ENCODE data around the gene ZFAND3.

Gene ZFAND3

GRCh38 chr6:37910998-37911397 lies 91.5 kb downstream of the ZFAND3 start:
- H3K36me3 Mint-ChIP-seq, result peaks cover 11% of the 10 kb centered on the region
- no peaks in the 10 kb centered on the region for H3K27me3 Mint-ChIP-seq
- H3K9me3 Mint-ChIP-seq, result no peaks in the 10 kb centered on the region
- H3K27ac Mint-ChIP-seq, result no peak overlapping the region
- ATAC-seq, result no peak
- peaks cover 51% of the 10 kb centered on the region for H3K4me1 Mint-ChIP-seq
- H3K4me3 Mint-ChIP-seq, result no peak overlapping the region

GRCh38 chr6:37913210-37913609 lies 93.7 kb downstream of the ZFAND3 start:
- H3K27ac Mint-ChIP-seq, result no peak overlapping the region
- H3K4me1 Mint-ChIP-seq, result peaks cover 43% of the 10 kb centered on the region
- H3K9me3 Mint-ChIP-seq, result no peaks in the 10 kb centered on the region
- no peak for ATAC-seq
- H3K4me3 Mint-ChIP-seq, result no peak overlapping the region
- H3K36me3 Mint-ChIP-seq, result peaks cover 21% of the 10 kb centered on the region
- no peaks in the 10 kb centered on the region for H3K27me3 Mint-ChIP-seq

- no peak overlapping the region for H3K27ac Mint-ChIP-seq
- no peak for ATAC-seq
- H3K36me3 Mint-ChIP-seq, result peaks cover 21% of the 10 kb centered on the region
- no peak overlapping the region for H3K4me3 Mint-ChIP-seq
- no peaks in the 10 kb centered on the region for H3K9me3 Mint-ChIP-seq
- H3K27me3 Mint-ChIP-seq, result no peaks in the 10 kb centered on the region
- peaks cover 35% of the 10 kb centered on the region for H3K4me1 Mint-ChIP-seq
Observed at GRCh38 chr6:37915463-37915862, 95.9 kb downstream of the ZFAND3 start.

GRCh38 chr6:37916149-37916548 lies 96.6 kb downstream of the ZFAND3 start:
- H3K4me1 Mint-ChIP-seq, result peaks cover 38% of the 10 kb centered on the region
- no peak overlapping the region for H3K27ac Mint-ChIP-seq
- no peak for ATAC-seq
- H3K27me3 Mint-ChIP-seq, result no peaks in the 10 kb centered on the region
- H3K36me3 Mint-ChIP-seq, result peaks cover 21% of the 10 kb centered on the region
- H3K4me3 Mint-ChIP-seq, result no peak overlapping the region
- no peaks in the 10 kb centered on the region for H3K9me3 Mint-ChIP-seq

GRCh38 chr6:37916675-37917074 lies 97.1 kb downstream of the ZFAND3 start:
- Mint-ChIP-seq H3K36me3 (peaks cover 21% of the 10 kb centered on the region), H3K9me3 (no peaks in the 10 kb centered on the region), H3K27me3 (no peaks in the 10 kb centered on the region), H3K27ac (no peak overlapping the region), H3K4me3 (no peak overlapping the region), H3K4me1 (peaks cover 34% of the 10 kb centered on the region)
- no peak for ATAC-seq

- H3K4me3 Mint-ChIP-seq, result no peak overlapping the region
- ATAC-seq, result no peak
- peaks cover 21% of the 10 kb centered on the region for H3K36me3 Mint-ChIP-seq
- H3K4me1 Mint-ChIP-seq, result peaks cover 29% of the 10 kb centered on the region
- no peaks in the 10 kb centered on the region for H3K9me3 Mint-ChIP-seq
- H3K27me3 Mint-ChIP-seq, result no peaks in the 10 kb centered on the region
- no peak overlapping the region for H3K27ac Mint-ChIP-seq
Observed at GRCh38 chr6:37917566-37917965, 98.0 kb downstream of the ZFAND3 start.

GRCh38 chr6:37919417-37920157 lies 100.1 kb downstream of the ZFAND3 start:
- Mint-ChIP-seq H3K27me3 (no peaks in the 10 kb centered on the region), H3K36me3 (peaks cover 21% of the 10 kb centered on the region), H3K4me1 (peaks cover 38% of the 10 kb centered on the region), H3K4me3 (no peak overlapping the region), H3K27ac (no peak overlapping the region), H3K9me3 (no peaks in the 10 kb centered on the region)
- ATAC-seq, result no peak

GRCh38 chr6:37920667-37921066 lies 101.1 kb downstream of the ZFAND3 start:
- Mint-ChIP-seq H3K27ac (no peak overlapping the region), H3K4me3 (no peak overlapping the region), H3K36me3 (peaks cover 16% of the 10 kb centered on the region), H3K27me3 (no peaks in the 10 kb centered on the region), H3K9me3 (no peaks in the 10 kb centered on the region), H3K4me1 (peaks cover 46% of the 10 kb centered on the region)
- no peak for ATAC-seq

- Mint-ChIP-seq H3K4me3 (no peak overlapping the region), H3K9me3 (no peaks in the 10 kb centered on the region), H3K4me1 (peaks cover 50% of the 10 kb centered on the region), H3K36me3 (peaks cover 6% of the 10 kb centered on the region), H3K27me3 (no peaks in the 10 kb centered on the region), H3K27ac (no peak overlapping the region)
- ATAC-seq, result no peak
Observed at GRCh38 chr6:37922563-37922962, 103.0 kb downstream of the ZFAND3 start.

- Mint-ChIP-seq H3K36me3 (no peaks in the 10 kb centered on the region), H3K27ac (no peak overlapping the region), H3K9me3 (no peaks in the 10 kb centered on the region), H3K27me3 (no peaks in the 10 kb centered on the region), H3K4me1 (peaks cover 48% of the 10 kb centered on the region), H3K4me3 (no peak overlapping the region)
- ATAC-seq, result no peak
Observed at GRCh38 chr6:37923514-37923913, 104.0 kb downstream of the ZFAND3 start.

- Mint-ChIP-seq H3K4me1 (peaks cover 41% of the 10 kb centered on the region), H3K27me3 (no peaks in the 10 kb centered on the region), H3K36me3 (peaks cover 19% of the 10 kb centered on the region), H3K27ac (no peak overlapping the region), H3K4me3 (no peak overlapping the region), H3K9me3 (no peaks in the 10 kb centered on the region)
- ATAC-seq, result no peak
Observed at GRCh38 chr6:37926661-37927060, 107.1 kb downstream of the ZFAND3 start.

- Mint-ChIP-seq H3K4me1 (peaks cover 36% of the 10 kb centered on the region), H3K27ac (no peak overlapping the region), H3K4me3 (no peak overlapping the region), H3K36me3 (peaks cover 21% of the 10 kb centered on the region), H3K9me3 (no peaks in the 10 kb centered on the region), H3K27me3 (no peaks in the 10 kb centered on the region)
- ATAC-seq, result no peak
Observed at GRCh38 chr6:37928217-37928616, 108.7 kb downstream of the ZFAND3 start.

- Mint-ChIP-seq H3K4me3 (no peak overlapping the region), H3K9me3 (no peaks in the 10 kb centered on the region), H3K27ac (no peak overlapping the region), H3K36me3 (peaks cover 21% of the 10 kb centered on the region), H3K4me1 (peaks cover 30% of the 10 kb centered on the region), H3K27me3 (no peaks in the 10 kb centered on the region)
- no peak for ATAC-seq
Observed at GRCh38 chr6:37930288-37930971, 110.9 kb downstream of the ZFAND3 start.

- H3K27me3 Mint-ChIP-seq, result no peaks in the 10 kb centered on the region
- peaks cover 28% of the 10 kb centered on the region for H3K4me1 Mint-ChIP-seq
- no peak overlapping the region for H3K27ac Mint-ChIP-seq
- peaks cover 21% of the 10 kb centered on the region for H3K36me3 Mint-ChIP-seq
- no peak for ATAC-seq
- H3K4me3 Mint-ChIP-seq, result no peak overlapping the region
- no peaks in the 10 kb centered on the region for H3K9me3 Mint-ChIP-seq
Observed at GRCh38 chr6:37931066-37931465, 111.5 kb downstream of the ZFAND3 start.

GRCh38 chr6:37934276-37934675 lies 114.7 kb downstream of the ZFAND3 start:
- Mint-ChIP-seq H3K27me3 (no peaks in the 10 kb centered on the region), H3K4me3 (no peak overlapping the region), H3K27ac (no peak overlapping the region), H3K9me3 (no peaks in the 10 kb centered on the region), H3K4me1 (peaks cover 35% of the 10 kb centered on the region), H3K36me3 (peaks cover 33% of the 10 kb centered on the region)
- ATAC-seq, result no peak

- H3K9me3 Mint-ChIP-seq, result no peaks in the 10 kb centered on the region
- peaks cover 41% of the 10 kb centered on the region for H3K4me1 Mint-ChIP-seq
- ATAC-seq, result no peak
- no peak overlapping the region for H3K4me3 Mint-ChIP-seq
- H3K27ac Mint-ChIP-seq, result no peak overlapping the region
- H3K27me3 Mint-ChIP-seq, result no peaks in the 10 kb centered on the region
- peaks cover 22% of the 10 kb centered on the region for H3K36me3 Mint-ChIP-seq
Observed at GRCh38 chr6:37936150-37936549, 116.6 kb downstream of the ZFAND3 start.
